Stimulated activated CD4-positive, alpha-beta T cell treated with anti-CD3 and anti-CD28 coated beads, Interleukin-2, amount 100 ng/mL, for 48 hours (primary cell): ENCODE results near the gene RASA4B.
"Not testable (repeated sequence)": the region's sequence is repeated elsewhere in the genome, so short reads cannot be mapped to it uniquely, and the experiment has no call there.

Source experiments
- DNase-seq, 2 donors: peaks; one replicate each; pipeline ENCODE4 v3.0.0-alpha.2; 2020

Gene RASA4B

GRCh38 chr7:102510575-102510974 lies 7.0 kb downstream of the RASA4B start:
- not testable (repeated sequence) for DNase-seq

DNA sequence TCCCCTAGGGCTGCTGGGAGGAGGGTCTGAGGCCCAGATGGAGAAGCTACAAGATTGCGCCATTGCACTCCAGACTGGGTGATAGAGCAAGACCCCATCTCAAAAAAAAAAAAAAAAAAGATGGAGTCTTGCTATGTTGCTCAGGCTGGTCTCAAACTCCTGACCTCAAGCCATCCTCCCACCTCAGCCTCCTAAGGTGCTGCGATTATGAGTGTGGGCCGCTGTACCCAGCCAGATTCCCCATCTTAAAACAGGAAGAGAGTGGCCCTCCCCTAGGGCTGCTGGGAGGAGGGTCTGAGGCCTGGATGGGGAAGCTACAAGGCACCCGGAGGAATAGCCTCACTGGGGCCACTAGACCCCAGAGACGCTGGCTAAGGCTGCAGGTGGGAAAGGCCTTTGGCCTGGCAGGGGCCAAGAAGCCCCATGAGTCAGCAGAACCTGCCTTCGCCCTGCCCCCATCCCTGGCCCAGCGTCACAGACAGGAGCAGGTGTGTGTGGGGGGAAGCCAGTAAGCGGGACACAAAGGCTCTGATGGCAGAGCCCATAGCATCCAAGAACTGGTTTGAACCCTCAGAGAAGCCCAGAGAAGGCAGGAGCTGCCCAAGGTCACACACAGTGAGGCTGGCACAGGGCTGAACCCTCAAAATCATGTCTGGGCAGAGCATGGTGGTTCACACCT lies 10.0 kb downstream of the RASA4B start:
- DNase-seq = not testable (repeated sequence)

DNA sequence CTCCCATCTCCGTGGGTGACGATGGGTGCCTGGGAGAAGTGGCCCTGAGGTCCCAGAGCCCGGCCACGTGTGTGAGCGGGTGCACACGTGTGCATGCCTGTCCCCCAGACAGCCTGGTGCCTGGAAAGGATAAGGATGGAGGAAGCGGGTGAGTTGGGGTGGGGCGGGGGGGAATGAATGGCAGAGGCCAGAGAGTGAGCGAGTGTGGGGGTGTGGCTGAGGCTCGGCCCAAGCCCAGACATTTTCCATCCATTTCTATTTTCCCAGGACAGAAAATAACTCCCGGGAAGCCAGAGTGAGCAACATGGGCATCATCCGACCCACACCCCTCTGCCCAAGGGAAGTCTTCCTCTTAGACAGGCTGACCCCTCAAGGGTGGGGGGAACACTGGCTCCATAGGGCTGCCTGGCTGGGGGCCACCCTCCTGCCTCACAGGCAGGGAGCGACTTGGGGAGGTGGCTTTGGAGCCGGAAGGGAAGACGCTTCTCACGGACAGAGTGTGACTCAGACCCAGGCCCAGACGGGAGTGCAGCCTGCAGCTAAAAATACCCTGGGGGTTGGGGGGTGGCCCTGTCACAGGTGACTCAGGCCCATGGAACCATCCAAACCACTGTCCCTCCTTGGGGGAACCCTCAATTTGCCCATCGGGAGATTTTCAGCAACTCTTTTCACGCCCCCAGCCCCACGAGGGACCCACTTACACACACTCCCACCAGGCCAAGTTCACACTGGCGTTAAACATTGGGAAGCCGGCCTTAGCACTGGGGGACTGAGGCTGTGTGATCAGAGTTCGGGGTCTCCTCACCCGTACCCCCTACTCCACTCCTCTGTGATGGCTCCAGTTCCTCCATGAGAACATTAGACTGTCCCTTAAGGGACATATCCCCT lies 12.0 kb downstream of the RASA4B start:
- DNase-seq = not testable (repeated sequence)

DNA sequence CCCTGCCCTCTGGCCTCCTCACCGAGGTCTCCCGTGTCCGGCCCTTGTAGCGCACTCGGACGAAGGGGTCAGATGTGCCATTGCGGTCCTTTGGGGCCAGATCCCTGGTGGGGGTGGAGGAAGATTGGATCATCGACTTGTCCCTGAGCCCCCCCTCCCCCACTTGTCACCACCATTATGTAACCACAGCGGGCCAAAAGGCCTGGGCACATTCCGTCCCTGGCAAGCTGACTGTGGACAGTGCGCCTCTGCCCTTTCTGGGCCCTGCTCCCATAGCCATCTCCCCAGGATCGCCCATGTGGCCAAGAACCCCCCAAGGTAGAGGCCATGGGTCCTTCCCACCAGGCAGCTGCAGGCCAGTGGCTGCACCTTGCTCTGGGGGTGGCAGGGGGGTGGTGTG lies 14.4 kb downstream of the RASA4B start:
- DNase-seq = not testable (repeated sequence)

DNA sequence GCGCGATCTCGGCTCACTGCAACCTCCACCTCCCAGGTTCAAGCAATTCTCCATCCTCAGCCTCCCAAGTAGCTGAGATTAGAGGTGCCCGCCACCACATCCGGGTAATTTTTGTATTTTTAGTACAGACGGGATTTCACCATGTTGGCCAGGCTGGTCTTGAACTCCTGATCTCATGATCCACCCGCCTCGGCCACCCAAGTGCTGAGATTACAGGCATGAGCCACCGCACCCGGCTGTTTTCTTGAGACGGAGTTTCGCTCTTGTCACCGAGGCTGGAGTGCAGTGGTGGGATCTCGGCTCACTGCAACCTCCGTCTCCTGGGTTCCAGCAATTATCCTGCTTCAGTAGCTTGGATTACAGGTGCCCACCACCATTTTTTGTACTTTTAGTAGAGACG lies 19.3 kb downstream of the RASA4B start:
- DNase-seq = not testable (repeated sequence)

- not testable (repeated sequence) for DNase-seq
Measured at GRCh38 chr7:102497308-102497707, 20.3 kb downstream of the RASA4B start.

GRCh38 chr7:102496861-102497260 lies 20.7 kb downstream of the RASA4B start:
- DNase-seq = not testable (repeated sequence)

DNA sequence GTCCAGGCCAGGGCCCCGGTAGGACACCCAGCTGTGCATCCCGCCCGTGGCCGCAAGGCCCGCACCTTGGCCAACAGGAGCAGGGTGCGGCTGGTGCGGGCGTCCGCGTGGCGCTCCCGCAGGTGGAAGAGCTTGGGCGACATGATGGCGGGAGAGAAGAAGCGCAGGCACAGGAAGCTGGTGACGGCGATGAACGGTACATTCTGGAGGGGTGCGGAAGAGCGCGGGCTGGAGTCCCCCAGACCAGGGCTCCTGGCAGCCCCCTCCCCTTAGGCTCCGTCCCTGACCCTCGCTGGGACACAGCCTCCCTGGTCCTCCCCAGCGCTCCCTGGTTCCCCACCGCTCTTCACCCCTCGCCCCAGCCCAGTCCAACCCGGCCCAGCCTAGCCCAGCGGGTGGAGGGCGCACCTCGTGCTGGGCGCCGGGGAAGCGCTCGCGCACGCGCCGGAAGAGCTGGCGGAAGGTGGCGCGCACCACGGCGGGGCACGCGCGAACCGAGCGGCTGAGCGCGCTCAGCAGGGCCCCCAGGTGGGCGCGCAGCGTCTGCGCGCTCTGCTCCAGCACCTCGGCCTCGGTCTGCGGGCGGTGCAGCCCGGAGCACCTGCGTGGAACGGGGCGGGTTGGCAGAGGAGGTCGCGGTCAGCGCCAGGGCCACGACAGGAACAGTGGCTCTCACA lies 23.0 kb downstream of the RASA4B start:
- not testable (repeated sequence) for DNase-seq

GRCh38 chr7:102494026-102494425 lies 23.6 kb downstream of the RASA4B start:
- not testable (repeated sequence) for DNase-seq

GRCh38 chr7:102493220-102493935 lies 24.2 kb downstream of the RASA4B start:
- DNase-seq = not testable (repeated sequence)

- peak in 1 of 2 donors; percentile 76 for DNase-seq
Measured at GRCh38 chr7:102490529-102491075, 27.0 kb downstream of the RASA4B start.

DNA sequence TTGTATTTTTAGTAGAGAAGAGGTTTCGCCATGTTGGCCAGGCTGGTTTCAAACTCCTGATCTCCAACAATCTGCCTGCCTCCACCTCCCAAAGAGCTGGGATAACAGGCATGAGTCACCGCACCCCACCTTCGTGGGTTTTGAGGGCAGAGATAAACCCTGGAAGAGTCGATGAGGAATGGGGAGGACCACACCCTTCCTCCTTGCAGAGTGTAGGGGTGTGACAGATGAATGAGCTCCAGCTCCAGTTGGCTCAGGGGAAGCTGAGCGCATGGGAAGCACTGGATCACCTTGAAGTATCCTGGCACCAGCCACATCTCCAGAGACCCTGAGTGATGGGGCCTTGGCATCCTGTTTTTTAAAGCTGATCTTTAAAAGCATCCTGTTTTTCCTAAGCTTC lies 33.3 kb downstream of the RASA4B start:
- DNase-seq = not testable (repeated sequence)

GRCh38 chr7:102481962-102482361 lies 35.6 kb downstream of the RASA4B start:
- DNase-seq = not testable (repeated sequence)

DNA sequence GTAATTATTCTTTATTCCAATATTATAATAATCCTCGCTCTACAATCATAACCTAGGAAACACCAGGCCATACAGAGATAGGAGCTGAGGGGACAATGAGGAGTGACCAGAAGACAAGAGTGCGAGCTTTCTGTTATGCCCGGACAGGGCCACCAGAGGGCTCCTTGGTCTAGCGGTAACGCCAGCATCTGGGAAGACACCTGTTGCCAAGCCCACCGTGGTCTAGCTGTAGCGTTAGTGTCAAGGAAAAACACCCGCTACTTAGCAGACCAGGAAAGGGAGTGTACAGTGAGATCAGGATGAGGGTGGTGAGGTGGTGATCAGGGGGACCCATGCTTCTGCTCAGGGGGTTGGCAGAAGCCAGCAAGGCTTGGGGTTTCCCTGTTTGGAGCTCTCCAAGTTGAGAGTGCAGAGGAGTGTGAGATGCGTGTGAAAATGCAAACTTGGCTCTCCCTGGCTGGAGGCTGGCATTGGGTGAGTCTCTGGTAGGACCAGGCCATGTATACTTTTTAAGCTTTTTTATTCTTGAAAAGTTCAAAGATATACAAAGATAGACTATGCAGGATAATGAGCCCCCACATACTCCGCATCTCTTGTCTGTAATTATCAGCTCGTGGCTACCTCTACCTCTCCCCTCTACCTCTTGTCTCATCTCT lies 37.5 kb downstream of the RASA4B start:
- peak in 1 of 2 donors; percentile 30 for DNase-seq

DNA sequence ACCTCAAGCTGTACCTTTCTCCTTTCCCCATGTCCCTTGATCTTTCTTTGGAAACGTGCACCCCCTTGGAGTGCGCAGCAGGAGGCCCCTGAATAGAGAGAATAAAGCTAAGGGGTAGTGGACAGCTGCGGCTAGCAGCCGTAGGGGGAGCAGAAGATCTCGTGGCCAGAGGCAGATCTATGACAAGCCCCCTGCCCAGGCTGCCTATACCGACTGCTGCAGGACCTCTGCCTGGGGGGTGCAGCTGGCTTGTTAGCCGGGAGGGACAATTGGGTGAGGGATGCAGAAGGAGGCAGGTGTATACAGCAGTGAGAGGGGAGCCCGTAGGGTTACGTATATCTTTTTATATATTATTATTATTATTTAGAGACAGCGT lies 38.4 kb downstream of the RASA4B start:
- not testable (repeated sequence) for DNase-seq

DNA sequence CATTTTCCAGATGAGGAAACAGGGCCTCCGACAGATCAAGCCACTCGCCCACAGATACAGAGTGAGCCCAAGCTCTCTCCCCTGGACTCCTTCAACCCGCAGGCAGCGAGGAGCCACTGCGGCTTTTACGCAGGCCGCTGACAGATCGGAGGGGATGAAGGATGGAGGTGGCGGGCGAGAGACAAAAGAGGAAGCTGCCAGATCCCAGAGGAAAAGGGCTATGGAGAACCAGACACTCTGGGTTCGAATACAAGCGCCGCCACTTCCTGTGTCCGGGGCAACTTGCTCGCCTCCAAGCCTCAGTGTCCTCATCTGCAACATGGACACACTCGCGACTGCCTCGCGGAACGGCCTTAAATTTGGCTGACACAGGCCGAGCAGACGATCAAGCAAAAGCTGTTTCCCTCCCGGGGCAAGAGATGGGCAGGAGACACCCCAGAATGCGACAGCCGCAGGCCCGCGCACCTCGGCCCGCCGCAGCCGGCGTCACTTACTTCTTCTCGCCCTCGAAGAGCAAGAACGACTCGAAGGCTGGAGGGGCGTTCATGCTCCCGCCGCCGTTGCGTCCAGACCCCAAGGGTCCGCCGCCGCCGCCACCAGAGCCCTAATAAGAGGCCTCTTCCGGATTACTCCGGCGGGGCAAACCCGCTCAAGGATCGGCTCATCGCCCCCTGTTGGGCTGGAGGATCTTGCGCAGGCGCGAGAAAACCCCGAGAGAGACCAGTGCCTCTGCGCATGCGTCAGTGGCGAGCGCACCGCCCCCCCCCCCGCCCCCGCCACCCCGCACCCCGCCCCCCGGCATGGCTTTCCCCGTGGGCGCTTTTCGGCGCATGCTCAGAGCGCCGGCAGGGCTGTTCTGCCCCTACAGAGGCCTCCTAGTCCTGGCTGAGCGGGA lies 39.0 kb downstream of the RASA4B start, which contains the start of gene POLR2J:
POLR2J (minus strand) TSS at position 609 of the 895 bp plus-strand sequence; CDS start at position 547, 62 bp downstream.
- DNase-seq = peak; percentile 84 to 99

GRCh38 chr7:102474736-102475435 lies 42.7 kb downstream of the RASA4B start:
- DNase-seq = not testable (repeated sequence)

- DNase-seq = not testable (repeated sequence)
Measured at GRCh38 chr7:102474116-102474515, 43.5 kb downstream of the RASA4B start.

DNA sequence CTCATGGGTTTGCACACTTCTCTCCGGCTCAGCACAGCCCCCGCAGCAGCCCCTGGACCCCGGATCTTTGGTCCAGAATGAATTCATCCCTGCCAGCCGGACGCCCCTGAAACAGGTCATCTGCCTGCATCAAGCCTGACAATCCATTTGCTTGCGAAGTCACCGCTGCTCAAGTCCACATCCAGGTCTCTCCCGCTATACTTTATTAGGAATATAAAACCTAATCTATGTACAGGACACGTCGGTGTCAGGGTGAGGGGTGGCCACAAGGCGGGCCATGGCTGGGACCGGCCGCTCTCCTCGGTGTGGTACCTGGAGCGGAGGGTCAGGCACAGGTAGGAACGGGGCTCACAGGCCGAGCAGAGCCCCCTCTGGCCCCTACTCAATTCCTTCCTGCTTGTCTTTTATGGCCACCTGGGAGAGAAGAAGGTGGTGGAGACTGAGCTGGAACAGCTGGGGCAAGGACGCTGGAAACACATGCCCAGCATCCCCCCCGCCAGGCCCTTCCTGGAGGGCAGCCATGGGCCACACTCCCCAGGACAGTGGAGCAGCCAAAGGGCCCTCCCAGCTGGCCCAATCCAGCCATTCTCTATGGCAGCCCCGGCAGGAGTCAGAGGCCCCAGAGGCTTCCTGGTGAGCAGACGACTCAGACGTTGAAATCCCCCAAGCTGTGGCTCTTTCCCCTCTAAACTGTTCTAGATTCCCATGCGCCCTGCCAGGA lies 44.1 kb downstream of the RASA4B start:
- no peak for DNase-seq
